Memory B cell (primary cell): Measurements from ENCODE around the gene TOR1AIP1.
A peak's percentile ranks its signal among the peaks of the same experiment; 100 is the strongest.
"Not testable (repeated sequence)": the region's sequence is repeated elsewhere in the genome, so short reads cannot be mapped to it uniquely, and the experiment has no call there.

ENCODE experiments used
- ATAC-seq: fragments of 150-1000 bp; cut with Tn5 transposase; 2 replicates; pipeline ENCODE4 v1.10.0; 2021; ENCODE audit warnings: low read depth, mild to moderate bottlenecking, moderate library complexity
- DNase-seq, 2 donors: peaks; one replicate each; pipeline ENCODE4 v3.0.0; 2022; ENCODE audit warnings: low spot score in 2 of 2
- H3K27ac Mint-ChIP-seq: one replicate; pipeline ENCODE4 v1.8.0; 2022; ENCODE audit warnings: mild to moderate bottlenecking, moderate library complexity, mixed read lengths
- H3K27me3 Mint-ChIP-seq: one replicate; pipeline ENCODE4 v1.8.0; 2022; ENCODE audit warnings: mixed read lengths
- H3K36me3 Mint-ChIP-seq: one replicate; pipeline ENCODE4 v1.8.0; 2022; ENCODE audit warnings: mild to moderate bottlenecking, mixed read lengths
- H3K4me1 Mint-ChIP-seq: one replicate; pipeline ENCODE4 v1.8.0; 2022; ENCODE audit warnings: mixed read lengths
- H3K4me3 Mint-ChIP-seq: one replicate; pipeline ENCODE4 v1.8.0; 2022; ENCODE audit warnings: mild to moderate bottlenecking, moderate library complexity, mixed read lengths
- H3K9me3 Mint-ChIP-seq: one replicate; pipeline ENCODE4 v1.8.0; 2022; ENCODE audit warnings: mixed read lengths

Gene TOR1AIP1, protein sequence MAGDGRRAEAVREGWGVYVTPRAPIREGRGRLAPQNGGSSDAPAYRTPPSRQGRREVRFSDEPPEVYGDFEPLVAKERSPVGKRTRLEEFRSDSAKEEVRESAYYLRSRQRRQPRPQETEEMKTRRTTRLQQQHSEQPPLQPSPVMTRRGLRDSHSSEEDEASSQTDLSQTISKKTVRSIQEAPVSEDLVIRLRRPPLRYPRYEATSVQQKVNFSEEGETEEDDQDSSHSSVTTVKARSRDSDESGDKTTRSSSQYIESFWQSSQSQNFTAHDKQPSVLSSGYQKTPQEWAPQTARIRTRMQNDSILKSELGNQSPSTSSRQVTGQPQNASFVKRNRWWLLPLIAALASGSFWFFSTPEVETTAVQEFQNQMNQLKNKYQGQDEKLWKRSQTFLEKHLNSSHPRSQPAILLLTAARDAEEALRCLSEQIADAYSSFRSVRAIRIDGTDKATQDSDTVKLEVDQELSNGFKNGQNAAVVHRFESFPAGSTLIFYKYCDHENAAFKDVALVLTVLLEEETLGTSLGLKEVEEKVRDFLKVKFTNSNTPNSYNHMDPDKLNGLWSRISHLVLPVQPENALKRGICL

DNA sequence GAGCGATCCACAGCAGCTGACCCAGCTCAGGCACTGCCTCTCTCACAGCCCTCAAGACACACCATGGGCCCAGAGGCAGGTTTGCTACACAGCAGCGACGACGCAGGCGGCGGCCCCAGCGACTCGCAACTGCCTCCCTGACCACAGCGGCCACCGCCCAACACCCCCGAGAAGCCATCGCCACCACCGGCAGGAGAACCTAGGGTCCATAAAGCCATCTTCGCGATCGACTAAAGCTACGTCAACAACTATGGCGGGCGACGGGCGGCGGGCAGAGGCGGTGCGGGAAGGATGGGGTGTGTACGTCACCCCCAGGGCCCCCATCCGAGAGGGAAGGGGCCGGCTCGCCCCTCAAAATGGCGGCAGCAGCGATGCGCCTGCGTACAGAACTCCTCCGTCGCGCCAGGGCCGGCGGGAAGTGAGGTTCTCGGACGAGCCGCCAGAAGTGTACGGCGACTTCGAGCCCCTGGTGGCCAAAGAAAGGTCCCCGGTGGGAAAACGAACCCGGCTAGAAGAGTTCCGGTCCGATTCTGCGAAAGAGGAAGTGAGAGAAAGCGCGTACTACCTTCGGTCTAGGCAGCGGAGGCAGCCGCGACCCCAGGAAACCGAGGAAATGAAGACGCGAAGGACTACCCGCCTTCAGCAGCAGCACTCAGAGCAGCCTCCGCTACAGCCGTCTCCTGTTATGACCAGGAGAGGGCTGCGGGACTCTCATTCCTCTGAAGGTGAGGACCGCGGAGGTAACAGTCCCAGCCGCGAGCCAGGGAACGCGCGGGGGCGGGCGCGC is at the start of gene TOR1AIP1:
Gene TOR1AIP1, plus strand, starts transcription at position 33 of the 787 bp plus-strand sequence. Its CDS starts 218 bp downstream, at position 251.
- H3K4me3 Mint-ChIP-seq, result peak within 1 kb of the TSS; percentile 94

GRCh38 chr1:179836686-179837445 is 45.2 kb upstream of the TOR1AIP1 start:
- not testable (repeated sequence) for DNase-seq, H3K27me3 Mint-ChIP-seq, H3K4me1 Mint-ChIP-seq, H3K9me3 Mint-ChIP-seq, H3K27ac Mint-ChIP-seq, H3K4me3 Mint-ChIP-seq, H3K36me3 Mint-ChIP-seq, ATAC-seq

More for the DNA sequence above, at the start of gene TOR1AIP1:
- Mint-ChIP-seq H3K4me1 (peaks cover 19% of the 10 kb centered on the region), H3K9me3 (no peaks in the 10 kb centered on the region), H3K36me3 (peaks cover 6% of the 10 kb centered on the region), H3K27me3 (no peaks in the 10 kb centered on the region), H3K27ac (peak within 1 kb of the TSS; percentile 99)
- peak; percentile 73 for ATAC-seq
- DNase-seq, result peak; percentile 98 to 99

DNA sequence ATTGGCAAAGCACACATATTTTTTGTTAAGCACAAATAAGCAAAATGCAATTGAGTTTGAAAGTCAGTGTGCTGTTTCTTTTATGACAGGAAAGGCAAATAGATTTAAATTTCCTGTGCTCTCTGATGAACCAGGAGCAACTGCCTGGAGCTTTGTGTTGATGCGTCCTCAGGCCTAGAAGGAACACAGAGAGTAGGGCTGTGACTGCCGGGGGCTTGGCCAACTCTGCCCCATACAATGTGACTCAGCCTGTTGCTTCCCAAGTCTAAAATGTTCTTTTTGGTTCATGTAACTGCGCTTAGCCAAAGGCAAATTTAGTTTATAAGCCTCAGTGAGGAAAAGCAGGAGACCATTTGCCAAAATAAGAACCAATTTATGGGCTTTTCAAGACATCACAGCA is 42.0 kb upstream of the TOR1AIP1 start:
- no peak for ATAC-seq
- H3K27me3 Mint-ChIP-seq, result no peaks in the 10 kb centered on the region
- DNase-seq, result no peak
- H3K27ac Mint-ChIP-seq, result no peak overlapping the region
- H3K4me3 Mint-ChIP-seq, result no peak overlapping the region
- peaks cover 14% of the 10 kb centered on the region for H3K36me3 Mint-ChIP-seq
- H3K4me1 Mint-ChIP-seq, result no peaks in the 10 kb centered on the region
- no peaks in the 10 kb centered on the region for H3K9me3 Mint-ChIP-seq

GRCh38 chr1:179848233-179848632 is 33.9 kb upstream of the TOR1AIP1 start:
- Mint-ChIP-seq H3K27ac (no peak overlapping the region), H3K4me1 (no peaks in the 10 kb centered on the region), H3K27me3 (no peaks in the 10 kb centered on the region), H3K9me3 (no peaks in the 10 kb centered on the region), H3K4me3 (no peak overlapping the region), H3K36me3 (peaks cover 30% of the 10 kb centered on the region)
- ATAC-seq, result no peak
- DNase-seq, result no peak

GRCh38 chr1:179853102-179853501 is 29.0 kb upstream of the TOR1AIP1 start:
- DNase-seq, result no peak
- H3K9me3 Mint-ChIP-seq, result no peaks in the 10 kb centered on the region
- H3K27ac Mint-ChIP-seq, result no peak overlapping the region
- H3K4me1 Mint-ChIP-seq, result no peaks in the 10 kb centered on the region
- no peak overlapping the region for H3K4me3 Mint-ChIP-seq
- ATAC-seq, result no peak
- H3K36me3 Mint-ChIP-seq, result peaks cover 23% of the 10 kb centered on the region
- no peaks in the 10 kb centered on the region for H3K27me3 Mint-ChIP-seq

DNA sequence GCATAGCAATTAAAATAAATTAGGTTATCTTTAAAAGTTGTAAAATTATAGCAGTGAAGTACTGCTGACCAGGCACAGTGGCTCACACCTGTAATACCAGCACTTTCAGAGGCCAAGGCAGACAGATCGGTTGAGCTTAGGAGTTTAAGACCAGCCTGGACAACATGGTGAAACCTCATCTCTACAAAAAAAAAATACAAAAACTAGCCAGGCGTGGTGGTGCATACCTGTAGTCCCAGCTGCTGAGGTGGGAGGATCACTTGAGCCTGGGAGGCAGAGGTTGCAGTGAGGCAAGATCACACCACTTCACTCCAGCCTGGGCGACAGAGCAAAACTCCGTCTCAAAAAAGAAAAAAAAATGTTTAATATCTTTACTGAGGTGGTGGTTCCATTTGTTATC is 26.3 kb upstream of the TOR1AIP1 start:
- peaks cover 20% of the 10 kb centered on the region for H3K36me3 Mint-ChIP-seq

DNA sequence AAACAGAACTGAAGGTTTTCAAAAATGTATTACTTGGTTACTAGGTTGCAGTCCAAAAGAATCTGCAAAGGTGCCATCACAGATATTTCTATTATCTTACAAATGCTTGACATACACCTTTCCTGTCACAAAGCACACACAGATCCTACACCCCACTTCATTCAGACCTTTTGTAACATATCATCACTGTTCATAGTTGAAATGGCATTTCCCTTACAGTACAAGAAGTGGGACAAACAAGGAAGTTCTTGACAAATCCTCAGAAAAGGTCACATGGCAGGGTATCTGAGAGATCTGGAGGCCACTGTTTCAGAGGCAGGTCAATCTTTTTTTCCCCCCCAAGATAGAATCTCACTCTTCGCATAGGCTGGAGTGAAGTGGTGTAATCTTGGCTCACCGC is 25.8 kb upstream of the TOR1AIP1 start:
- Mint-ChIP-seq H3K27ac (no peak overlapping the region), H3K4me3 (no peak overlapping the region), H3K4me1 (peaks cover 2% of the 10 kb centered on the region), H3K36me3 (peaks cover 19% of the 10 kb centered on the region), H3K9me3 (no peaks in the 10 kb centered on the region), H3K27me3 (no peaks in the 10 kb centered on the region)
- DNase-seq (no peak), ATAC-seq (no peak)

More for the DNA sequence above, 26.3 kb upstream of the TOR1AIP1 start:
- not testable (repeated sequence) for H3K27ac Mint-ChIP-seq, ATAC-seq, H3K9me3 Mint-ChIP-seq, H3K27me3 Mint-ChIP-seq, H3K4me1 Mint-ChIP-seq, DNase-seq, H3K4me3 Mint-ChIP-seq

GRCh38 chr1:179857009-179857408 is 25.1 kb upstream of the TOR1AIP1 start:
- no peak for DNase-seq
- no peak for ATAC-seq
- Mint-ChIP-seq H3K36me3 (peaks cover 18% of the 10 kb centered on the region), H3K27me3 (no peaks in the 10 kb centered on the region), H3K4me1 (peaks cover 2% of the 10 kb centered on the region), H3K4me3 (no peak overlapping the region), H3K27ac (no peak overlapping the region), H3K9me3 (no peaks in the 10 kb centered on the region)

DNA sequence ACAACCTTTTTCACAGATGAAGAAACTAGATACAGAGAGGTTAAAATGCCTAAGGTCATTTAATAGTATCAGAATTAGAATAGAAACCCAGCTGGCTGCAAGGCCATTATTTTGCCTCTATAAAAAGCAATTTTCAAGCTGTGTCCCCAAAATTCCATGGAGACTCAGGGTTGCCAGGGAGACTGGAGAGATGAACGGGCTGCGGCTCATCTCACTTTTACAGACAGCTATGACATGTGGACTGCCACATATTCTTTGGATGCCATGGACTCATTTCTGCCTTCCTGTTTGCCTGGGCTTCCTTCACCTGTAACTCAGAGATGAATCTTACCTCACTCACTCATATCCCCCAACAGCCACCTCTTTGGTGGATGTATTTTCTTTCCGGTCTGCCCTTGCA is 21.4 kb upstream of the TOR1AIP1 start:
- no peaks in the 10 kb centered on the region for H3K27me3 Mint-ChIP-seq
- ATAC-seq, result no peak
- no peak for DNase-seq
- no peaks in the 10 kb centered on the region for H3K9me3 Mint-ChIP-seq
- H3K4me1 Mint-ChIP-seq, result peaks cover 2% of the 10 kb centered on the region
- H3K27ac Mint-ChIP-seq, result no peak overlapping the region
- H3K36me3 Mint-ChIP-seq, result peaks cover 19% of the 10 kb centered on the region
- H3K4me3 Mint-ChIP-seq, result no peak overlapping the region

- DNase-seq (no peak), ATAC-seq (no peak)
- Mint-ChIP-seq H3K4me3 (no peak overlapping the region), H3K36me3 (peaks cover 11% of the 10 kb centered on the region), H3K27me3 (no peaks in the 10 kb centered on the region), H3K27ac (no peak overlapping the region), H3K4me1 (peaks cover 7% of the 10 kb centered on the region), H3K9me3 (no peaks in the 10 kb centered on the region)
These were observed 16.7 kb upstream of the TOR1AIP1 start for GRCh38 chr1:179865377-179865776.

DNA sequence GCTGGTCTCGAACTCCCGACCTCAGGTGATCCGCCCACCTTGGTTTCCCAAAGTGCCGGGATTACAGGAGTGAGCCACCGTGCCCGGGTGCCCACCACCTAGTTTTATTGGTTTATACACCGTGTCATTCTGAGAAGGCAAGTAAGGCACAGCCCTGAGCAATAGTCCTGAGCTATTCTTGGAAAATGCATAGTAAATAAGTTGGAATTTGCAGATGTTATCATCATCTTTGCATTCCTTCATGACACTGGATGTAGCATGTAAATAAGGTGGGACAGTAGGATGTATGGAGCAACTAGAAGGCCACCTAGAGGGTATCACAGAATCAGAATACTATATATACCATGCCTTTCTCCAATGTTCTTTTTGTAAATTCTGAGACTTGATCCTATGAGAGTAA is 15.5 kb upstream of the TOR1AIP1 start:
- H3K36me3 Mint-ChIP-seq, result peaks cover 8% of the 10 kb centered on the region

GRCh38 chr1:179867493-179868330 is 14.4 kb upstream of the TOR1AIP1 start:
- ATAC-seq (peak; percentile 75), DNase-seq (peak; percentile 44 to 47)
- H3K4me3 Mint-ChIP-seq, result no peak overlapping the region
- H3K4me1 Mint-ChIP-seq, result peaks cover 15% of the 10 kb centered on the region
- no peaks in the 10 kb centered on the region for H3K9me3 Mint-ChIP-seq
- peak overlapping the region; percentile 29 for H3K27ac Mint-ChIP-seq
- no peaks in the 10 kb centered on the region for H3K27me3 Mint-ChIP-seq
- H3K36me3 Mint-ChIP-seq, result peaks cover 8% of the 10 kb centered on the region

More for the DNA sequence above, 15.5 kb upstream of the TOR1AIP1 start:
- Mint-ChIP-seq H3K4me3 (no peak overlapping the region), H3K27me3 (no peaks in the 10 kb centered on the region), H3K27ac (no peak overlapping the region), H3K4me1 (peaks cover 10% of the 10 kb centered on the region), H3K9me3 (no peaks in the 10 kb centered on the region)
- ATAC-seq (no peak), DNase-seq (no peak)

GRCh38 chr1:179870870-179871269 is 11.2 kb upstream of the TOR1AIP1 start:
- Mint-ChIP-seq H3K27me3 (no peaks in the 10 kb centered on the region), H3K9me3 (no peaks in the 10 kb centered on the region), H3K27ac (no peak overlapping the region), H3K4me3 (no peak overlapping the region), H3K4me1 (peaks cover 23% of the 10 kb centered on the region), H3K36me3 (peaks cover 2% of the 10 kb centered on the region)
- ATAC-seq (no peak), DNase-seq (no peak)
